ENCODE measurements around the gene MFSD12. TPM values are rescaled to one million over a fixed set of nuclear protein-coding genes. Genes with fewer than 3 reads are reported as not detected.

Gene MFSD12
- total and polyA plus RNA-seq, 2 of the 8 experiments (the other 6 are each of a cell fraction or from before 2014, with no cell fraction given): 59.6 to 71.3 TPM

GRCh38 chr19:3500429-3501101 lies 56.8 kb downstream of the MFSD12 start, which contains the start of gene DOHH:
TSS of gene DOHH (minus strand) at chr19:3500674. CDS start at chr19:3496814, 3,860 bp downstream.
- Histone ChIP-seq H3K18ac (ENCODE audit: extremely low read depth, low read length) (peak within 1 kb of the TSS; percentile 100), H3K4ac (replicated peaks; ENCODE audit: insufficient read length, low read depth, low read length) (peak within 1 kb of the TSS; percentile 91), H3K36me3 (ENCODE audit: control insufficient read depth in 2 of 4, insufficient read depth in 4 of 4, low read length in 3 of 4) (peaks cover 2 to 12% (median 4%) of the 10 kb centered on the region in 4 experiments; a peak in 4 of 8 replicates), H4K20me1 (replicated peaks in 1 of 2; ENCODE audit: control insufficient read depth in 1 of 2, insufficient read depth in 2 of 2, low read length in 2 of 2) (peaks cover 1 to 8% of the 10 kb centered on the region in 2 experiments), H3K4me2 (ENCODE audit: insufficient read depth in 1 of 2, low read depth in 2 of 2, low read length in 2 of 2) (peak within 1 kb of the TSS; percentile 89 to 94), H3K9me3 (ENCODE audit: insufficient read depth in 2 of 2, low read depth in 1 of 2, low read length in 1 of 2) (no peaks in the 10 kb centered on the region), H3K27ac (ENCODE audit: low read depth, low read length) (peak within 1 kb of the TSS; percentile 100), H3K23ac (ENCODE audit: insufficient read length) (no peak within 1 kb of the TSS), H3K79me1 (ENCODE audit: low read depth, low read length) (peaks cover 6% of the 10 kb centered on the region), H3K79me2 (ENCODE audit: control insufficient read depth in 1 of 2, insufficient read depth in 2 of 2, low read length in 2 of 2) (peaks cover 0 to 30% of the 10 kb centered on the region in 2 experiments; a peak in 2 of 4 replicates), H2BK20ac (ENCODE audit: low read length) (peak within 1 kb of the TSS; percentile 99; the same call in 1 of the 2 replicates), H3K27me3 (replicated peaks in 1 of 4; ENCODE audit: control insufficient read depth in 3 of 4, extremely low read depth in 1 of 4, insufficient read depth in 3 of 4, low read length in 3 of 4) (no peaks in the 10 kb centered on the region), H2AFZ (ENCODE audit: low read length) (peak within 1 kb of the TSS; percentile 99), H4K91ac (replicated peaks; ENCODE audit: insufficient read length, low read length) (peak within 1 kb of the TSS; percentile 100), H2BK15ac (ENCODE audit: low read length) (peak within 1 kb of the TSS; percentile 100; the same call in 1 of the 2 replicates), H2BK12ac (ENCODE audit: low read depth, low read length) (peak within 1 kb of the TSS; percentile 100), H3K14ac (ENCODE audit: insufficient read length) (no peak within 1 kb of the TSS), H3K56ac (replicated peaks; ENCODE audit: insufficient read length, low read depth, low read length) (peak within 1 kb of the TSS; percentile 97), H3K4me1 (replicated peaks in 1 of 4; ENCODE audit: control insufficient read depth in 3 of 4, insufficient read depth in 4 of 4, low read length in 3 of 4) (no peaks in the 10 kb centered on the region; a peak in 3 of 7 replicates), H2BK120ac (replicated peaks; ENCODE audit: low read depth, low read length) (peak within 1 kb of the TSS; percentile 96), H3K4me3 (ENCODE audit: extremely low read depth in 1 of 4, insufficient read depth in 2 of 4, low read depth in 3 of 4, low read length in 4 of 4) (peak within 1 kb of the TSS; percentile 77 to 98 (median 92)), H4K8ac (ENCODE audit: extremely low read depth, insufficient read depth, low read length) (peak within 1 kb of the TSS; percentile 99; the same call in 1 of the 2 replicates), H4K5ac (ENCODE audit: insufficient read length, low read depth, low read length) (peak within 1 kb of the TSS; percentile 92), H3K9ac (replicated peaks in 1 of 4; ENCODE audit: extremely low read depth in 1 of 4, low read depth in 3 of 4, low read length in 3 of 4) (peak within 1 kb of the TSS; percentile 88 to 100 (median 99)), H3K23me2 (ENCODE audit: low read depth, low read length) (peaks cover 8% of the 10 kb centered on the region), H2BK5ac (ENCODE audit: low read depth, low read length) (peak within 1 kb of the TSS; percentile 100), H2AK5ac (ENCODE audit: low read depth, low read length) (peak within 1 kb of the TSS; percentile 11)
- peak; percentile 91 to 96 for DNase-seq (ENCODE audit: low read depth in 1 of 2, low spot score in 2 of 2)
- peak; percentile 97 for FAIRE-seq
- ChIA-PET POLR2A (ENCODE audit: partially characterized antibody) (interaction anchor here (0.7 to 6.1 kb wide), 10 partner anchors 12 to 127 kb away, joined by 3 to 58 read pairs (median 4); partner anchors contain the start of genes SMIM24 and SMIM44), CTCF (ENCODE audit: partially characterized antibody) (interaction anchor here (0.6 to 2.2 kb wide), 5 partner anchors 15 to 1489 kb away, joined by 3 to 8 read pairs (median 4); no protein-coding TSS in a partner anchor)
- WGBS, 2 experiments (ENCODE audit: extremely low coverage in 1 of 2, insufficient coverage in 1 of 2, insufficient read length in 1 of 2, insufficient replicate concordance in 2 of 2, low coverage in 1 of 2, low lambda C conversion rate in 2 of 2, missing lambda C conversion rate in 1 of 2): 2% methylated on average over 52 of the region's 52 CpGs; no CpG with 5 or more reads in 1 of the 2 experiments
- TF ChIP-seq USF2 (IDR thresholded peaks at IDR 0.05; ENCODE audit: low read length) (peak; percentile 97), GTF2F1 (IDR thresholded peaks at IDR 0.05; ENCODE audit: borderline replicate concordance, low read depth, low read length) (peak; percentile 71), SIRT6 (IDR thresholded peaks at IDR 0.05; ENCODE audit: low read length) (no peak), PHF8 (conservative IDR thresholded peaks at IDR 0.05; ENCODE audit: low read depth, low read length) (peak; percentile 83), TAF7 (optimal IDR thresholded peaks at IDR 0.05; ENCODE audit: borderline replicate concordance, low read depth, low read length) (peak; percentile 96), SP2 (IDR thresholded peaks at IDR 0.05; ENCODE audit: low read length) (no peak), KDM4A (IDR thresholded peaks at IDR 0.05; ENCODE audit: low read depth, low read length, severe bottlenecking) (peak; percentile 87), BCL11A (IDR thresholded peaks at IDR 0.05; ENCODE audit: low read depth in 2 of 2, low read length in 2 of 2) (no peak)

Data from H1 (cell line).